A204.1 (cell line): ENCODE data around the gene ACVRL1.

ENCODE experiments used
- FAIRE-seq: peaks from 2 replicates; lab custom pipeline; 2012; peaks lifted over from hg19 to GRCh38; lab: Jason Lieb, UNC

The ACVRL1 gene

DNA sequence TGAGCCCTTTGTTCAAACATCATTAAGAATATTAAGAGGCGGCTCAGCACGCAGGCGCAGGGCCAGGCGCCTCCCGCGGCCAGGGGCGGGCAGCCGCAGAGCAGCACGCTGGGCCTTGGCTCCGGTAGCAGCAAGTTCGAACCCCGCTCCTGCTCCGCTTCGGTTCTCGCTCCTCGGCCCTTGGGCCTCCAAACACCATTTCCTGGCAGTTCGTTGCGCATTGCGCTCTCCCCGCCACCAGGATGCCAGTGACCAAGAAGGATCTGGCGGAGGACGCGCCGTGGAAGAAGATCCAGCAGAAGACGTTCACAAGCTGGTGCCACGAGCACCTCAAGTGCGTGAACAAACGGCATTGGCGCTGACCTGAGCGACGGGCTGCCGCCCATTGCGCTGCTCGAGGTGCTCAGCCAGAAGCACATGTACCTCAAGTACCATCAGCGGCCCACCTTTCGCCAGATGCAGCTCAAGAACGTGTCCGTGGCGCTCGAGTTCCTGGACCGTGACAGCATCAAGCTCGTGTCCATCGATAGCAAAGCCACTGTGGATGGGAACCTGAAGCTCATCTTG lies 6.9 kb upstream of the ACVRL1 start:
- no peak for FAIRE-seq

DNA sequence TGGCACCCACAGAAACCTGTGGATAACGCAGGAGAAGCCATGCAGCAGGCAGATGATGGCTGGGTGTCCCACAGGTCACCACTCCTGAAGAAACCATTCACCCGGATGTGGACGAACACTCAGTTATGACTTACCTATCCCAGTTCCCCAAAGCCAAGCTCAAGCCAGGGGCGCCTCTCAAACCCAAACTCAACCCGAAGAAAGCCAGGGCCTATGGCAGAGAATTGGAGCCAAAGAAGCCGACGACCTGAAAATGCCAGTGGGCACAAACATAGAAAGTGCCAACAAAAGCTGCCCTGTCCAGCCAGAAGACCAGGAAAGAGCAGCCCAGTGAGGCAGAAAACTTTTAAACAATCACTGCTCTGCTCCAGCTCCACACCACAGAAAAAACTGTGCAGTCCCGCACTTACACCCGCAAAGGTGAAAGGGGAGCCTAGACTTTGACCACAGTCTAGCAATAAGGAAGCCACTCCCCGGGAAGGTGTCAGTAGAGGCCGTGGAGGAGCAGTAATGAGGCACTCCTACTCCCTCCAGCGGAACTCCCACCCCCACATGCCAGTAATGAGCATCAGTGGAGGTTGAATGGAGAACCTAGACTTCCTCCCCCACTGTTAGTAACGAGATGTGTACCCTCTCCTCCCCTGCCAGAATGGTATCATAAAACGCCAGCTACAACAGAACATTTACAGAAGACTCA lies 6.0 kb upstream of the ACVRL1 start:
- no peak for FAIRE-seq

DNA sequence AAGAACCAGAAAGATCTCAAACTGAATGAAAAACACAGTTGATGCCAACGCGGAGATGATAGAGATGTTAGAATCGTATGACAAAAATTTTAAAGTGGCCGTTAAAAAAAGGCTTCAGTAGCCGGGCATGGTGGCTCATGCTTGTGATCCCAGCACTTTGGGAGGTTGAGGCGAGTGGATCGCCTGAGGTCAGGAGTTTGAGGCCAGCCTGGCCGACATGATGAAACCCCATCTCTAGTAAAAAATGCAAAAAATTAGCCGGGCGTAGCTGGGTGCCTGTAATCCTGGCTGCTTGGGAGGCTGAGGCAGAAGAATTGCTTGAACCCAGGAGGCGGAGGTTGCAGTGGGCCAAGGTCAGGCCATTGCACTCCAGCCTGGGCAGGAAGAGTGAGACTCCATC lies 5.4 kb upstream of the ACVRL1 start:
- FAIRE-seq = no peak

GRCh38 chr12:51904951-51905470 lies 2.3 kb upstream of the ACVRL1 start:
- no peak for FAIRE-seq

GRCh38 chr12:51905471-51906429 lies 1.6 kb upstream of the ACVRL1 start:
- no peak for FAIRE-seq

- FAIRE-seq = no peak
Measured at GRCh38 chr12:51906430-51907082, 748 bp upstream of the ACVRL1 start.

DNA sequence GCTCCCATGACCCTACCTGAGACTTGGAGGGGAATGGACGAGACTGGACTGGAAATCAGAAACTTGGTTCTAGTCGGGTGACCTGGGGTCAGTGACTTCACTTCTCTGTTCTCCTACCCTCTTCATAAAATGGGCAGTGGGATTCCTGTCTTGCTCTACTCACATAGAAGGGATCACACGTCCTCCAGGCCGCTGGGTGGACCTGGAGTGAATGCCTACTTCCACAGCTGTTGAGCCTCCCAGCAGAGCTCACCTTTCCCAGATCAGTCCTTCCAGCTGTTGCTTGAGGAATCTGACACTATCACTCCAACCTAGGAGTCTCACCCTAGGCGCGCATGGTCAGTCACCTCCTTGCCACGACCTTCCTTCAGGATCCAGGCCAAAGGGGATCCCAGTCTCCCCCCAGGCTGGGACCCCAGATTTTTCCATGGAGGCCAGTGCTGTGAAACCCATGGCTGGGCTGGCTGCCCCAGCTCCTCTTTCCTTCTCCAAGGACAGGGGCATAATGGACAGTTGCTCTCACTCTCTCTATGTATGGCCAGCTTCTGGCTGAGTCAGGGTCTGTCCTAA lies 637 bp downstream of the ACVRL1 start:
- FAIRE-seq = no peak

DNA sequence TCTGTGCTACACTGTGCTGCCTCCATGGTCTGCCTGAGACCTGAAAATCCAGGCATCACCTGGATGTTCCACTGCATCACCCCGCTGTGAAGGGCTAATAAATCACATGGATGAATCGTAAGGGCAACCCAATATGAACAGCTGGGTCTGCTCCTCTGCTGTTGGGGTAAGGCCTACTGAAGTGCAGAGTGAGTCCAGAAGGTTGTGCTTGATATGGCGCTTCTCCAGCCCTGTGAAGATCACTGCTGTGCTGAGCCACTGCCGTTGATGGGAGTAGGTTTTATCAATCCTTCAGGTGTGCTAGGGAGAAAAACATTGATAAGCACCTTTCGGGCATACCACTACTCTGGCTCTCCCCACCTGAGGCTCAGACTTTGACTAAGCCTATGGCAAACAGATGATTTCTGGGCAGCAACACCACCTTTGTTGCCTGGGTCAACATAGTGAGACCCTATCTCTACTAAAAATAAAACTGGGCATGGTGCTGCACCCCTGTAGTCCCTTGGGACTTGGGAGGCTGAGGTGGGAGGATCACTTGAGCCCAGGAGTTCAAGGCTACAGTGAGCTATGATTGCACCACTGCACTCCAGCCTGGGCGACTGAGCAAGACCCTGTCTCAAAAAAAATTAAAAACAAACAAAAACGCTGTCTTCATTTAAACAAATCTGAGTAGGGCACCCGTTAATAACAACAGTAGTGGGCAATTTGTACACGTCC lies 1.7 kb downstream of the ACVRL1 start:
- no peak for FAIRE-seq

DNA sequence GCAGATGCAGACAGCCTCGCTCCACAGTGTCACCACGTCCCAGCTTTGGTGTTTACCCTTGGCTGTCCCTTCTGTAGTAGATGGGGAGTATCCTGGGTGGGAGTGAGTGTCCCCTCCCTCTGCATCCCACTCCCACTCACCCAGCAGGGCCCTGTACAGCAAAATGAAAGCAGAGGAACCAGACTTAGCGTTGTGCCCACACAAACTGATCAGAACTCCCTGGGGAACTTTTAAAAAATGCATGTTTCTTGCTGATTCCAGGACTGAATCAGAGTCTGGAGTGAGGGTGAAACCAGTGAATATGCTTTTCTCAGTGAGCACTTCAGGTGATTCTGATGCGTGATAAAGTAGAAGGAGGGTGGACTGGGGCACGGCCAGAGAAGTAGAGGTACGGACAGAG lies 2.9 kb downstream of the ACVRL1 start:
- FAIRE-seq = no peak

DNA sequence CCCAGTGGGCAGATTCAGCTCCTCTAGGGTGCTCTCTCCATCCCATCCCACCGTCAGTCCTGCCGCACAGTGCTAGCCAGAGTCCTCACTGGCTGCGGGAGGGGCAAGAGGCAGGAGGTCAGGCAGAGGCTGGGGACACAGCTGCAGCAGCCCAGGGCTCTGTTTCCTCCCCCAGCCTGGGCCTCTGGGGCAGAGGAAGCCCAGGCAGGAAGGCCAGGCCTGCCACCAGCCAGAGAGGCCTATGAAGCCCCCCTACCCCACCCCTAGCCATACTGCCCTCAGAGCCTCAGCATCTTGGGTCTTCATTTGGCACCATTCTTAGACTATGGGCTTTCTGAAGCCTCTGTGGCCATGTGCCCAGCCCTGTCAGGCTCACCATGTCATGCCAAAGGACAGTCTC lies 3.4 kb downstream of the ACVRL1 start:
- FAIRE-seq = no peak

GRCh38 chr12:51911307-51911706 lies 4.0 kb downstream of the ACVRL1 start:
- no peak for FAIRE-seq

DNA sequence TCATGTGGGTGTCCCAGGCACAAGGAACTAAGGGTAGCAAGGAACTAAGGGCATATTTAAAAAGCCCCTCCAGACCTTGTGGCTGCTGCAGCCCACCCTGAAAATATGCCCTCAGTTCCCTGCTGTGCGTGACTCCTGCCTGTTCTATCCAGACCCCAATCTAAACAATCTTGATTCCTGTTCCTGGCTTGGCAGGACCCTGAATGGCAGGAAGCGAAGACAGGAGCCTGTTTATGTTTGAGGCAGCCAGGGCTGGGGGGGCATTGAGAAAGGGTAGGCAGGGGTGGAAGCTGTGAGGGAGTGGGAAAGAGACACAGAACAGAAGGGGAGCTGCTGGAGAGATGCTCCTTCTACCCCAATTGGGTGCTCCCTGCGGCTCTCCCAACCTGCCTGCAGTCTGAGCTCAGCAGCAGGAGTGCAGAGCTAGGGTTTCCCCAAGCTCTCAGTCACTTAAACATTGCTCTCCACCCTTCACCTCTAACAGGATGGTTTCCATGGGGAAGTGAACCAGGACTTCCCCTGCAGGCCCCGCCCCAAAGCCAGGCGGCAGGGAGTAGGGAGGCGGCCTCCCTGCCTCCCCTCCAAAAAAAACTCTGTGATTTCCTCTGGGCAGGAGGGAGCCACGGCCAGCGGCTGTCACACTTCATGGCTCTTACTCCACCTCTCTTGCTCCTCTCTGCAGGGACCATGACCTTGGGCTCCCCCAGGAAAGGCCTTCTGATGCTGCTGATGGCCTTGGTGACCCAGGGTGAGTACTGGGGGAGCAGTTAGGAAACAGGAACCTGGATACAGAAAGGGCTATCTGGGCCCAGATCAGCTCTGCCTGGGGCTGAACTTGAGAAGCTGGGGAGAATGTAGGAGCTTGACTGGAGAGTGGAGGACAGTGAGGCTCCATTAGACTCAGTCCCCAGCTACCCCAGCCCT lies 4.7 kb downstream of the ACVRL1 start:
- no peak for FAIRE-seq

GRCh38 chr12:51913071-51914033 lies 6.0 kb downstream of the ACVRL1 start:
- FAIRE-seq = no peak

DNA sequence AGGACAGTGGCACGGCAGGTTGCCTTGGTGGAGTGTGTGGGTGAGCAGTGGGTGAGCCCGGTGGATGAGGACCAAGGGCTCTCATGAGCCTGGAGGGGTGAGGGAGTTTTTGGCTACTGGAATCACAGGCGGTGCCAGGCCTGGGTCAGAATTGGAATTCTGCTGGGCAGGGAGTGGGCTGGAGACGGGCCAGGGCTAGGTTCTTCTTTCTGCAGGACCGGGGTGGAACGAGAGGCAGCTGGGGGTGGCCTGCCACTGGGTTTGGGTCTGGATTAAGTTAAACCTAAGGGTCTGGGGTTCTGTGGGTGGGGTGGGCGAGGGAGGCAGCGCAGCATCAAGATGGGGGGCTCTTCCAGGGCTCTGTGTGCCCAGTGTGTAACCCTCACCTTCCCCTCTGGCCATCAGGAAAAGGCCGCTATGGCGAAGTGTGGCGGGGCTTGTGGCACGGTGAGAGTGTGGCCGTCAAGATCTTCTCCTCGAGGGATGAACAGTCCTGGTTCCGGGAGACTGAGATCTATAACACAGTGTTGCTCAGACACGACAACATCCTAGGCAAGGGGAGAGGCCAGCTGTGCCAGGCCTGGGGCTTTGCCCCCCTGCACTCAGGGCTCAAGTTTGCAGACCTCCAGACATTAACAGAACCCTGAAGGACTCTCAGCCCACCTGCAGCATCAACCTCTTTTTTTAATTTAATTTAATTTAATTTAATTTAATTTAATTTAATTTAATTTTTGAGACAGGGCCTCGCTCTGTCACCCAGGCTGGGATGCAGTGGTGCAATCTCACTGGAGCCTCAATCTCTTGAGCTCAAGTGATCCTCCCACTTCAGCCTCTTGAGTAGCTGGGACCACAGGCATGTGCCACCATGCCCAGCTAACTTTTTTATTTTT lies 7.0 kb downstream of the ACVRL1 start:
- no peak for FAIRE-seq

DNA sequence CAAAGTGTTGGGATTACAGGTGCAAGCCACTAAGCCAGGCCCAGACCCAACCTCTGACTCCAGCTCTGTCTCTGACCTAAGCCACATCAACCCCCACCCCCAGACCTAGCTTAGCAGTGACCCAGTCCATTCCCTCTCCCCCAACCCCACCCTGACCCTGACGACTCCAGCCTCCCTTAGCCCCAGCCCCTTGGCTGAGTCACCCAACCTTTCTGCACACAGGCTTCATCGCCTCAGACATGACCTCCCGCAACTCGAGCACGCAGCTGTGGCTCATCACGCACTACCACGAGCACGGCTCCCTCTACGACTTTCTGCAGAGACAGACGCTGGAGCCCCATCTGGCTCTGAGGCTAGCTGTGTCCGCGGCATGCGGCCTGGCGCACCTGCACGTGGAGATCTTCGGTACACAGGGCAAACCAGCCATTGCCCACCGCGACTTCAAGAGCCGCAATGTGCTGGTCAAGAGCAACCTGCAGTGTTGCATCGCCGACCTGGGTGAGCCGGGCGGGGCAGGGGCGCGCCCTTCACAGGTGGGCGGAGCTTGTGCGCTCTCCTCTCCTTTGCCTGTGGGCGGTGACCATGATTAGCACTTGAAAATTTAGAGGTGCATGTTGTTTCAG lies 7.8 kb downstream of the ACVRL1 start:
- FAIRE-seq = no peak

- no peak for FAIRE-seq
Measured at GRCh38 chr12:51915951-51916350, 8.6 kb downstream of the ACVRL1 start.

- no peak for FAIRE-seq
Measured at GRCh38 chr12:51917041-51917590, 9.8 kb downstream of the ACVRL1 start.
